Measurements from ENCODE around the gene RAMP1. TPM values are rescaled to one million over a fixed set of nuclear protein-coding genes. Genes with fewer than 3 reads are reported as not detected.

Gene RAMP1
- total and polyA plus RNA-seq, 2 donors (not counting 1 experiment from before 2014, with no cell fraction given): 15.7 TPM; not detected in 1

- H3K4me3 ChIP-seq (ENCODE audit: control extremely low read depth in 1 of 5, extremely low read depth in 1 of 5, insufficient read depth in 1 of 5, low read depth in 2 of 5, low read length in 4 of 5): no peak overlapping the region
- H3K27me3 ChIP-seq (replicated peaks in 1 of 4; ENCODE audit: control extremely low read depth in 1 of 4, control insufficient read depth in 3 of 4, insufficient read depth in 4 of 4, low read length in 3 of 4): peaks cover 0 to 38% (median 12%) of the 10 kb centered on the region in 4 experiments
- no peaks in the 10 kb centered on the region for H3K36me3 ChIP-seq (replicated peaks in 1 of 2; ENCODE audit: control extremely low read depth in 1 of 2, control insufficient read depth in 1 of 2, extremely low read depth in 1 of 2, insufficient read depth in 2 of 2, low read length in 1 of 2)
- intact Hi-C loops (cut with micrococcal nuclease): no loop called here
- no peak overlapping the region for H3K27ac Mint-ChIP-seq
- TF ChIP-seq CTCF (IDR thresholded peaks at IDR 0.05) (no peak), EZH2 (IDR thresholded peaks at IDR 0.05; ENCODE audit: borderline replicate concordance, insufficient read depth, low read depth, low read length, poor library complexity, severe bottlenecking) (no peak)
- no peaks in the 10 kb centered on the region for H3K79me2 ChIP-seq (ENCODE audit: control insufficient read depth, insufficient read depth, low read length)
- H3K27me3 Mint-ChIP-seq: peaks cover 51% of the 10 kb centered on the region
- 95% methylated on average over 8 of the region's 11 CpGs for WGBS (ENCODE audit: insufficient coverage)
- H3K4me1 Mint-ChIP-seq: peaks cover 17% of the 10 kb centered on the region
- no peak overlapping the region for H2AFZ ChIP-seq (ENCODE audit: insufficient read depth, low read depth, low read length, poor library complexity, severe bottlenecking)
- H3K9me3 ChIP-seq (ENCODE audit: control extremely low read depth in 1 of 3, control insufficient read depth in 2 of 3, insufficient read depth in 1 of 3, low read length in 2 of 3): no peaks in the 10 kb centered on the region
- DNase-seq: no peak
- no peak overlapping the region for H3K27ac ChIP-seq (ENCODE audit: low read length in 2 of 2)
- no peak overlapping the region for H3K9ac ChIP-seq (ENCODE audit: low read length)
- H3K4me3 Mint-ChIP-seq: no peak overlapping the region
- no peaks in the 10 kb centered on the region for H4K20me1 ChIP-seq (ENCODE audit: control insufficient read depth, insufficient read depth, low read length, poor library complexity, severe bottlenecking)
- H3K9me3 Mint-ChIP-seq (ENCODE audit: insufficient read depth): no peaks in the 10 kb centered on the region
- ChIA-PET CTCF (interaction anchor here (0.7 to 1.8 kb wide), 6 partner anchors 37 to 402 kb away, joined by 3 to 6 read pairs (median 4); no protein-coding TSS in a partner anchor), POLR2A (no interaction called here)
- ATAC-seq (ENCODE audit: low read depth): no peak
- H3K4me1 ChIP-seq (ENCODE audit: control insufficient read depth in 2 of 2, insufficient read depth in 2 of 2, low read length in 2 of 2): no peaks in the 10 kb centered on the region
- H3K4me2 ChIP-seq (replicated peaks; ENCODE audit: low read depth, low read length, poor library complexity, severe bottlenecking): no peak overlapping the region
Observed at GRCh38 chr2:237861875-237862527, 2.6 kb downstream of the RAMP1 start.

GRCh38 chr2:237862528-237862895 is 3.1 kb downstream of the RAMP1 start:
- H3K27ac Mint-ChIP-seq: no peak overlapping the region
- H3K27me3 Mint-ChIP-seq: peaks cover 51% of the 10 kb centered on the region
- ChIA-PET POLR2A (no interaction called here), CTCF (interaction anchor here (0.7 to 1.6 kb wide), 2 partner anchors 61 to 401 kb away, joined by 3 to 5 read pairs; no protein-coding TSS in a partner anchor)
- Histone ChIP-seq H3K4me2 (replicated peaks; ENCODE audit: low read depth, low read length, poor library complexity, severe bottlenecking) (no peak overlapping the region), H4K20me1 (ENCODE audit: control insufficient read depth, insufficient read depth, low read length, poor library complexity, severe bottlenecking) (no peaks in the 10 kb centered on the region), H3K27ac (ENCODE audit: low read length in 2 of 2) (no peak overlapping the region), H3K4me1 (ENCODE audit: control insufficient read depth in 2 of 2, insufficient read depth in 2 of 2, low read length in 2 of 2) (no peaks in the 10 kb centered on the region), H3K9ac (ENCODE audit: low read length) (no peak overlapping the region), H3K27me3 (replicated peaks in 1 of 4; ENCODE audit: control extremely low read depth in 1 of 4, control insufficient read depth in 3 of 4, insufficient read depth in 4 of 4, low read length in 3 of 4) (peaks cover 0 to 36% (median 12%) of the 10 kb centered on the region in 4 experiments), H2AFZ (ENCODE audit: insufficient read depth, low read depth, low read length, poor library complexity, severe bottlenecking) (no peak overlapping the region), H3K79me2 (ENCODE audit: control insufficient read depth, insufficient read depth, low read length) (no peaks in the 10 kb centered on the region), H3K9me3 (ENCODE audit: control extremely low read depth in 1 of 3, control insufficient read depth in 2 of 3, insufficient read depth in 1 of 3, low read length in 2 of 3) (no peaks in the 10 kb centered on the region), H3K4me3 (ENCODE audit: control extremely low read depth in 1 of 5, extremely low read depth in 1 of 5, insufficient read depth in 1 of 5, low read depth in 2 of 5, low read length in 4 of 5) (no peak overlapping the region), H3K36me3 (replicated peaks in 1 of 2; ENCODE audit: control extremely low read depth in 1 of 2, control insufficient read depth in 1 of 2, extremely low read depth in 1 of 2, insufficient read depth in 2 of 2, low read length in 1 of 2) (no peaks in the 10 kb centered on the region)
- WGBS (ENCODE audit: insufficient coverage): 82% methylated on average over 4 of the region's 8 CpGs
- H3K4me3 Mint-ChIP-seq: no peak overlapping the region
- H3K9me3 Mint-ChIP-seq (ENCODE audit: insufficient read depth): no peaks in the 10 kb centered on the region
- DNase-seq (no peak), ATAC-seq (ENCODE audit: low read depth) (no peak)
- peaks cover 17% of the 10 kb centered on the region for H3K4me1 Mint-ChIP-seq
- no peak for TF ChIP-seq CTCF (IDR thresholded peaks at IDR 0.05)
- TF ChIP-seq EZH2 (IDR thresholded peaks at IDR 0.05; ENCODE audit: borderline replicate concordance, insufficient read depth, low read depth, low read length, poor library complexity, severe bottlenecking): no peak
- intact Hi-C loops (cut with micrococcal nuclease): no loop called here

Measured in B cell (primary cell).